Umbilical cord (tissue), 2 donors: ENCODE measurements around the gene NAALADL1. TPM values are rescaled to one million over a fixed set of nuclear protein-coding genes. Genes with fewer than 3 reads are reported as not detected.
"Not testable (repeated sequence)": the region's sequence is repeated elsewhere in the genome, so short reads cannot be mapped to it uniquely, and the experiment has no call there.

Experiments used
- DNase-seq: peaks from one replicate; pipeline ENCODE4 v3.0.0-alpha.2; 2015; ENCODE audit warnings: low spot score
- total RNA-seq: library from RNA; depleted of rRNA; stranded (reverse); fragments of >200 nt; gene quantifications from one replicate; pipeline ENCODE4 v1.2.3, GENCODE V29; 2014; ENCODE audit warnings: low replicate concordance; ENCODE audit not compliant: insufficient read depth

The NAALADL1 gene
- total RNA-seq, 1 donor from 2014 or later, result 4.1 TPM

- DNase-seq, result no peak
Observed at GRCh38 chr11:65016705-65017104, 41.6 kb downstream of the NAALADL1 start.

- DNase-seq, result no peak
Observed at GRCh38 chr11:65014726-65015227, 43.6 kb downstream of the NAALADL1 start.

GRCh38 chr11:65013888-65014725, 44.2 kb downstream of the NAALADL1 start, which contains the start of gene ARL2:
Gene ARL2, plus strand, starts transcription at chr11:65014160. Its CDS starts 48 bp downstream, at chr11:65014208.
- peak; percentile 96 for DNase-seq

GRCh38 chr11:65013130-65013887, 45.0 kb downstream of the NAALADL1 start:
- DNase-seq, result peak; percentile 96

GRCh38 chr11:65008873-65009272, 49.5 kb downstream of the NAALADL1 start:
- no peak for DNase-seq

GRCh38 chr11:65008016-65008415, 50.3 kb downstream of the NAALADL1 start:
- DNase-seq, result peak; percentile 11

- DNase-seq, result not testable (repeated sequence)
Observed at GRCh38 chr11:65003968-65004367, 54.4 kb downstream of the NAALADL1 start.

- peak; percentile 20 for DNase-seq
Observed at GRCh38 chr11:65003282-65003681, 55.1 kb downstream of the NAALADL1 start.

- DNase-seq, result peak; percentile 7
Observed at GRCh38 chr11:65002706-65003105, 55.6 kb downstream of the NAALADL1 start.

- DNase-seq, result no peak
Observed at GRCh38 chr11:64999478-64999877, 58.9 kb downstream of the NAALADL1 start.

- no peak for DNase-seq
Observed at GRCh38 chr11:64998690-64999431, 59.5 kb downstream of the NAALADL1 start.

GRCh38 chr11:64998141-64998540, 60.2 kb downstream of the NAALADL1 start:
- DNase-seq, result no peak

- peak; percentile 66 for DNase-seq
Observed at GRCh38 chr11:64996710-64997380, 61.5 kb downstream of the NAALADL1 start, which contains the start of gene BATF2. Gene BATF2, minus strand, starts transcription at chr11:64996971. Its CDS starts 57 bp downstream, at chr11:64996914.

GRCh38 chr11:64996327-64996709, 62.0 kb downstream of the NAALADL1 start:
- DNase-seq, result no peak

Other genes starting within 250 kb of the NAALADL1 start
- 4.3 TPM for gene MEN1, start 248.0 kb downstream of the NAALADL1 start, total RNA-seq
- gene CDC42BPG, start 213.9 kb downstream of the NAALADL1 start, total RNA-seq, result 0.96 TPM
- 56.8 TPM for gene EHD1, start 179.9 kb downstream of the NAALADL1 start, total RNA-seq
- gene ATG2A, start 141.3 kb downstream of the NAALADL1 start, total RNA-seq, result 5.3 TPM
- gene PPP2R5B, start 133.9 kb downstream of the NAALADL1 start, total RNA-seq, result 3.6 TPM
- gene GPHA2, start 122.7 kb downstream of the NAALADL1 start, total RNA-seq, result not detected
- gene MAJIN, start 86.4 kb downstream of the NAALADL1 start, total RNA-seq, result not detected
- gene BATF2, start 61.6 kb downstream of the NAALADL1 start, total RNA-seq, result not detected
- 60.2 TPM for gene ARL2, start 44.4 kb downstream of the NAALADL1 start, total RNA-seq
- 19.0 TPM for gene SNX15, start 31.1 kb downstream of the NAALADL1 start, total RNA-seq
- gene SAC3D1, start 17.3 kb downstream of the NAALADL1 start, total RNA-seq, result 11.8 TPM
- 3.1 TPM for gene CDCA5, start 25.5 kb upstream of the NAALADL1 start, total RNA-seq
- 28.6 TPM for gene ZFPL1, start 25.7 kb upstream of the NAALADL1 start, total RNA-seq
- 117 TPM for gene VPS51, start 37.7 kb upstream of the NAALADL1 start, total RNA-seq
- gene TM7SF2, start 53.3 kb upstream of the NAALADL1 start, total RNA-seq, result 15.2 TPM
- gene ZNHIT2, start 59.1 kb upstream of the NAALADL1 start, total RNA-seq, result 5.8 TPM
- gene FAU, start 63.6 kb upstream of the NAALADL1 start, total RNA-seq, result 267 TPM
- 19.5 TPM for gene MRPL49, start 63.8 kb upstream of the NAALADL1 start, total RNA-seq
- 13.0 TPM for gene SYVN1, start 76.0 kb upstream of the NAALADL1 start, total RNA-seq
- not detected for gene SPDYC, start 111.7 kb upstream of the NAALADL1 start, total RNA-seq
- 59.5 TPM for gene CAPN1, start 123.4 kb upstream of the NAALADL1 start, total RNA-seq
- gene POLA2, start 203.4 kb upstream of the NAALADL1 start, total RNA-seq, result 3.6 TPM